RKO (cell line): ENCODE data around the gene CCDC170.

Experiments used
- DNase-seq: peaks from one replicate; pipeline ENCODE4 v3.0.0-alpha.2; 2016; ENCODE audit warnings: low spot score

CCDC170 gene

DNA sequence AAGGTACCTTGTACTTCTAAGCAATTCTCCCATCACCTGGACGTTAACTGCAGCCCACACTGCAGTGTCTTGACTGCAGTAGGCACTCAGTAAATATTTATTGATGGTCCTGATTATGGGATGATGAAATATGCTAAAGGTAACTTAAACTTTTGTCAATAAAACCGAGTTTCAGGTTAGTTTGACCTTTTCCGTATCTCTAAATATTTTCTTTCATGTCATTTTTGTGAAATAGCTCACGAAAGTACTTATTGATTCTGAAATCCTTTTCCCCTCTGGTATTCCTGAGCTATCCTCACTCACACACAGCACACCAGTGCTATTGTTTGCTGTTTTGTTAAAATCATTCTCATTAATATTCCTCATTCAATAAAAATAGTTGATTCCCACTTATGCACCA, 164.3 kb downstream of the CCDC170 start:
- no peak for DNase-seq

GRCh38 chr6:151659212-151659611, 165.4 kb downstream of the CCDC170 start:
- no peak for DNase-seq

GRCh38 chr6:151661509-151661908, 167.7 kb downstream of the CCDC170 start:
- DNase-seq, result no peak

DNA sequence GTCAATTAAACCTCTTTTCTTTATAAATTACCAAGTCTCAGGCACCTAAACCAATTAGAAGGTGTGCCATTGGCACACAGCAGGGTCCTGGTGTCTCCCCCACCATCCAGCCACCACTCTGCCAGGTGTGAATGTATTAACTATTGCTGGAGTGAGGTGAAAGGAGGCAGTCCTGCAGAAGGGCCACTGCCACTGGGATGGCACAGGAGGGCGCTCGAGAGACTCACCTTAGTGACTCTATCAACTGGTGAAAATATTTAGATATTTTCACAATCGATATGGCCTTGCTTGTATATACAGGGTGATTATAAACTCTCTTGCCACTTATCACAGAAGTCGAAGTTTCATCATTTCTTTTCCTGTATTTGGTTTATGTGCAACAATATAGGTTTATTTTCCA, 168.1 kb downstream of the CCDC170 start:
- DNase-seq, result no peak

GRCh38 chr6:151663559-151663958, 169.7 kb downstream of the CCDC170 start:
- DNase-seq, result no peak

GRCh38 chr6:151664390-151664789, 170.6 kb downstream of the CCDC170 start:
- no peak for DNase-seq

DNA sequence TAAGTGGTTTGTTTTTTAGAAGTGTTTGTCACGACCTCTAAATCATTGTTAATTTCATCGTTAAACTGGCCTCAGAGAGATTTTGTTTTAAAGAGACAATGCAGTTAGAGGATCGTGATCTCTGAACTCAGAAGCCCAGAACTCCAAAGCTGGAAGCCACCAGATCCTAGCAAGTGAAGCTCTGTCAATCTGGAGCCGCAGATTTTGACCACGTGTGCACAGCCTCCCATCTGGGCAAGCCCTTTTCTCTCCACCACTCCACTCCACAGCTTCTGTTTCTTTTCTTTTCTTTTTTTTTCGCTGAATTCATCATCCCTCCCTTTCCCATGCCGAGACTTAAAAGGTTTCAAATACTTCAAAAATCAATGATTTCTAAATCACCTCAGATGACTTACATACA, 171.5 kb downstream of the CCDC170 start:
- no peak for DNase-seq

- DNase-seq, result no peak
Measured at GRCh38 chr6:151666526-151666925, 172.7 kb downstream of the CCDC170 start.

DNA sequence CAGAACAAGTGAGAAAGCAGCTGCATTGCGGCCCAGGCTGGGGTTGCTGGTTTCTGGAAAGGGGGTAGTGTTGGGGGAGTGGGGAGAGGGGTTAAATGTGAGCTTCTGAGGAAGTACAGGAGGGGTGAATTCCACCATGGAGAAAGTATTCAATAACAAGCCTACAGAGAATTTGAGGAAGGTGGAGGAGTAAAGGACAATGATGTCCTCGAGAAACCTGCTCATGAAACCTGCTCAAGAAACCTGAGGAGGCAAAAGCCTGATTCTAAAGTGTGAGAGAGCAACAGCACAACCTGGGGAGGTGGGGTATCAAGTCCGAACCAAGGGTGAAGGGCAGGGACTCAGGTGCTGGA, 175.4 kb downstream of the CCDC170 start:
- no peak for DNase-seq

- no peak for DNase-seq
Measured at GRCh38 chr6:151670116-151670515, 176.3 kb downstream of the CCDC170 start.
